Measurements from ENCODE around the gene GPR107.

GRCh38 chr9:130117816-130118632 lies 64.3 kb downstream of the GPR107 start:
- no peak for TF ChIP-seq CTCF (IDR thresholded peaks at IDR 0.05; ENCODE audit: poor library complexity)
- no peak for TF ChIP-seq EZH2 (IDR thresholded peaks at IDR 0.05; ENCODE audit: borderline replicate concordance)

Data from hepatocyte (in vitro differentiated cells).